HG02870 (cell line): ENCODE results near the gene HNRNPF.

Experiments used
- ATAC-seq: cut with Tn5 transposase; IDR thresholded peaks from one replicate; pipeline ENCODE4 v1.9.1; 2021; ENCODE audit warnings: mild to moderate bottlenecking, moderate library complexity; ENCODE audit not compliant: unreplicated experiment

HNRNPF gene

DNA sequence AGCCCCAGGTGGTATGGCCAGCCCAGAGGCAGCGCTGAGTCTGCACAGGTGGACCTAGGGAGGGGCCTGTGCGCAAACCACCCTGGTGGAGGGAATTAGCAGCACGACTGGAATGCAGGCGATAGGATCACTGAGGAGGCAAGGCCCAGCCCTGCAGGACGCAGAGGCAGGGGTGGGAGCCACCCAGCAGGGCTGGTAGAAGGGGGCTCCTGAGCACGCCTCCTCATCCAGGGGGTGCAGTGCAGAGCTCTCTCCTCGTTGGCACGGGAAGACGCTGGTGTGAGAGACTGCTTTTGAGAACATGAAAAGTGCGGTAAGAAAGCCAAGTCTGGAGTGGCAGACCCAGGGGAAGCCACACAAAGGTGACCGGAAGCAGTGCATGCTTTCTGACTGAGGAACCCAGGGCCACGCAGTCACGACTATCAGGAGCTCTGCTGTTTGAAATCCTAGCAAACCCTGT, 31.5 kb downstream of the HNRNPF start:
- no peak for ATAC-seq

DNA sequence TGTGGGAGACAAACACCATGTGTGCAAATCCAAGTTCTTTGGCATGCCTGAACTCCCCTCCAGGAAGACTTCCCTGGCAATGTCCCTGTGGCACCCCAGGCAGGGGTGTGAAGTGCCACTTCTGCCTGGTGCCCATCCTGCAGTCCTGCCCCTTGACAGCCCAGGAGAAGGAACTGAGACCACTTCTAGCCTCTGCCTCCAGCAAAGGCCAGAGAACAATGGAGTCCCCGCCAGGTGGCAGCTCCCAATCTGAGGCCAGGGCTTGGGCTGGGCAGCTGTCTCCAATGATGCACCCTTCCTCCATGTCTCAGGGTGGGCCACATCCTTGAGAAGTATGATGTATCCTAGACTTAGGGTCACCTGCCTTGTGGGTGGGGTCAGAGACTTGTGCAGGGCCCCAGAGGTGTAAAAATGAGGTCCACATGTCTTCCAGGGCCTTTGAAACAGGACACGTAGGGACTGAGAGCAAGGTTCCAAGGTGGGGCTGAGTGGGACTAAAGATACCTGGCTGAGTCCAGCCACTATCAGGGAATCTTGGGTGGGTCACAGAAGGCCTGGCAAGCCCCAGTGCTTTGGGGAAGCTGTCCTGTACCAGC, 32.1 kb downstream of the HNRNPF start:
- no peak for ATAC-seq

DNA sequence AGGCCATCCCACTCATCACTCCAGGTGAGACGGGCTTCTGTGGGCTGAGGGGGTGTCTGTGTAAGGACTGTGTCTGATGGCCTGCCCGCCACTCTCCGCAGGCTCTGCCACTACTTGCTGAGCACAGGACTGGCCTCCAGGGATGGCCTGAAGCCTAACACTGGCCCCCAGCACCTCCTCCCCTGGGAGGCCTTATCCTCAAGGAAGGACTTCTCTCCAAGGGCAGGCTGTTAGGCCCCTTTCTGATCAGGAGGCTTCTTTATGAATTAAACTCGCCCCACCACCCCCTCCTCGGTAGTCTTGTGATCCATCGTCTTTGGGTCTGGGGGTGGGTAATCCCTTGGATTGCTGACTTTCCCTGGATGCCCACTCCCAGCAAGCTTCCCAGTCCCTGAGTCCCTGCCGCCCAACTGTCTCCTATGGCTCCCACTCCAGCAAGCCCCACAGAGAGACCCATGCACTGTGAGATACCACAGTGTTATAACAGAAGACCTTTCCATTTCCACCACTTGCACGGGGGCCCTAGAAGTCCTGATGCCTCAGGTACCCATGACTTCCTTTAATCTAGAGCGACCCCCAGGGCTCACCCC, 32.8 kb downstream of the HNRNPF start:
- no peak for ATAC-seq

DNA sequence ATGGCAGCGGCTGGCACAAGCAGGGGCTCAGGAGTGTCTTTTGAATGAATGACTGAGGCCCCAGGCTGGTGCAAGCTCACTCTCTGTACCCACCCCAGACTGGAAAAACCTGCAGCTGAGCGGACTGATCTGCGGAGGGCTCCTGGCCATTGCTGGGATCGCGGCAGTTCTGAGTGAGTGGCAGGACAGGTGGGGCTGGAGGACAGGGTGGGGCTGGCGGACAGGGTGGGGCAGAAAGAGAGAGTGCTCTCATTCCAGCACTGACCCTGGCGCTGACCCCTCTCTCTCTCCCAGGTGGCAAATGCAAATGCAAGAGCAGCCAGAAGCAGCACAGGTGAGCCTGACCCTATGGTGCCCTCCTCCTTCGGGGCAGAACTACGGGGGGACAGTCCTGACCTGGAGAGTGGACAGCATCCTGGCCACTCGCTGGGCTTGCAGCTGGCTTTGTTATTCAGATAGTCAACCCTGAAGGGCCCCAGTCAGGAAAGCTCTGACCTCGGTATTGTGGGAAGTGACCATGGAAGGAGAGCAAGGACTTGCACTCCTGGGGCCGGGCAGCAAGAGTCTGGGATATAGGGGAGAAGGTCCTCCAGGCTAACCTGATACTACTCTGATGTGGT, 33.5 kb downstream of the HNRNPF start:
- ATAC-seq = no peak

DNA sequence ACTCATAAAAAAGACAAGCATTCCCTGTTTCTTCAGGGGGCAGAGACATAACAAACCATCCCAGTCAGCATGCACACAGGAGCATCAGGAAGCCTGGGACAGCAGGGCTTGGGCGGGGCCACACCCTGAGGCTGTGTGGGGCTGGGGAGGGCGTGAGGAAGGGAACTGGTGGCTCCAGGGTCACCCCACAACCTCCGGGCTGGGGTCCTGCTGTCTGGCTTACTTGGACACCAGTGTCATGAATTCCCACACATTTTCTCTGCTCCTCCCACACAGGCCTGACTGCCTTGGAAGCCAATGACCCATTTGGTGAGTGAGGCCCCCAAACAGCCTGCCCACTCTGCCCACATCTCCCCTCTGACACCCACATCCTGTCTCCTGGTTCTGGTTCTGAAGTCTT, 34.8 kb downstream of the HNRNPF start:
- ATAC-seq = no peak

DNA sequence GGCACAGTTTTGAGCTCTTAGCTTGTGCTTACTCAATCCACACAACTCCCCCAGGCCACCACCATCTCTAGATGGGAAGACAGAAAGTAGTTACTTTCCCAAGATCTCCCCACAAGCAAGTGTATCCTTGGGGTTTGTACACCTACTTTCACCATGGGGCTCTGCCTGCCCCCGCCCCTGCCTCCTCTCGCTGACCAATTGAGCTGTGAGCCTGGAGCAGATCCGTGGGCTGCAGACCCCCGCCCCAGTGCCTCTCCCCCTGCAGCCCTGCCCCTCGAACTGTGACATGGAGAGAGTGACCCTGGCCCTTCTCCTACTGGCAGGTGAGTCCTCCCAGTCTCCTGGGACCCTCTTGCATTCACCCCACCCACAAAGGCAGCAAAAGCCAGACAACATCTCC, 35.5 kb downstream of the HNRNPF start:
- no peak for ATAC-seq

DNA sequence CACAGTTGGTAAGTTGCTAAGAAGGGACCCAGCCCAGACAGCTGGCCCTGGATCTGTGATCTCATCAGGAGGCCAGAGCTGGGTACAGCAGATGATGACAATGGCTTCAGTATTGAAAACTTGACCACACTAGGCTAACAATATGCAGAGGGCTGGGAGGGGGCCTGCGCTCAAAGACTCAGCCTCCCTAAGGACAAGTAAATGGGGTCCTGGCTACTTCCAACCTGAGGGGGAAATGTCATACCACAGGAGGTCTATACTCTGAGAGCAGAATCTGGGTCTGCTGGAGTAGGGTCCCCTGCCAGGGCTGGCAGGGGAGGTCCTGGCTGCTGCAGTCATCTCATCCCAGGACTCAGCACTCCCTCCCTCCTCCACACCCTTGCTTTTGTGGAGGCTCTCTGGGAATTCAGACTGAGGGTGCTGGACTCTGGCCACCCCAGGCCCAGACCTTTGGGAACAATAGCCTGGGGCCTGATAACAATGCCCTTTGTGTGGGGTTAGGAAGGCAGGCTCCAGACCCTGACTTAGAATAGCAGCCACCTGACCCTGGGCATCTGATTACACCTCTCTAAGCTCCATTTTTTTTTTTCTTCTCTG, 36.1 kb downstream of the HNRNPF start:
- ATAC-seq = no peak

DNA sequence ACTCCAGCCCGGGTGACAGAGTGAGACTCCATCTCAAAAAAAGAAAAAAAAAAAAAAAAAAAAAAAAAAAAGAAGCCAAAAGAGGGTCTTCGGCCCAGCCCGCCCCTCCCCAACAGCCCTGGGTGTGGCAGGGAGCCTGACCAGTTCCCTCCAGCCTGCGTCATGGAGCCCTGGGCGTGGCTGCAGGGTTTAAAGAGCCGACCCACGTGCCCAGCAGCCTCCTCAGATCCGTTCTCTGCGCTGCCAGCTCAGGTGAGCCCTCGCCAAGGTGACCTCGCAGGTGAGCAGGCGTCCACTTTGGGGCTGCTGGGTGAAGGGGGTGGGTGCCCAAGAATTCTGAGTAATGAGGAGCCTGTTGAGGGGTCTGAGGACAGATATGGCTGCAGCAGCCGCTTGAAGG, 37.6 kb downstream of the HNRNPF start, which contains the start of gene FXYD4:
TSS of gene FXYD4 (plus strand) at position 219 of the 400 bp plus-strand sequence. CDS start 2,111 bp downstream, outside the sequence.
- no peak for ATAC-seq

DNA sequence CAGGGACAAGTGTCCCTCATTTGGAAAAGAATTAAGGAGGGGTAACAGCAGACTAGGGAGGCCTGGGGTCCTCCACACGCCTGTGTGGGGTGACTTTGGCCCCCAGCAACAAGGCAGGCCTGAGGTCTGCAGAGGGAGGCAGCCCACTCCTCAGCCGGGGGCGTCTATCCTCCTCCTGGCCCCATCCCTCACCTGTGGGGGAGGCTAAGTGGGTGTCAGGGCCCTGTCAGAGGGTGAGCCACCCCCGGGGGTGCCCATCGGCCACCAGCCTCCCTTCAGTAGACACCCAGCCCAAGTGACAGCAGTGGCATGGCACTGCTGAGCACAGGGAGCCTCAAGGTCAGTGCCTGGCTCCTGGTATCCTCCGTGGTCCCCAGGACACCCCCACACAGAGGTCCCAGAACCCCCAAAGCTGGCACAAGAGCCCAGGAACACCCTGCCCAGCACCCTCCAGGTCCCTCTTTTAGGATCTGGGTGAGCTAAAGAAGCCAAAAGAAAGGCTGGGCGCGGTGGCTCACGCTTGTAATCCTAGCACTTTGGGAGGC, 38.2 kb downstream of the HNRNPF start:
- no peak for ATAC-seq

DNA sequence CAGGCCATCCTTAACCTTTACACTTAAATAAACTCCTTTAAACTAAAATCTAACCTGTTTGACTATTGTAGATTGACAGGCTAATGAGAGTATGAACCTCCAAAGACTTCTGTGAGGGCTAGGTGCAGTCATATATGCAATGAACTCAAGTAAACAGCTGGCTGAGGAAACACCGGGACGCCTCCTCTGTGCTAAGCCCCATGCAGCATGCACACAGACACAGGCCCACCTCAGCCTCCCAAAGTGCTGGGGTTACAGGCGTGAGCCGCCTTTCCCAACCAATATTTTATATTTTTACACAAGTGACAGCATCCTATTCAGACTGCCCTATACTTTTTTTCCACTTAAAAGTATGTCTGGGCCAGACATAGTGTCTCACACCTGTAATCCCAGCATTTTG, 39.1 kb downstream of the HNRNPF start:
- no peak for ATAC-seq

DNA sequence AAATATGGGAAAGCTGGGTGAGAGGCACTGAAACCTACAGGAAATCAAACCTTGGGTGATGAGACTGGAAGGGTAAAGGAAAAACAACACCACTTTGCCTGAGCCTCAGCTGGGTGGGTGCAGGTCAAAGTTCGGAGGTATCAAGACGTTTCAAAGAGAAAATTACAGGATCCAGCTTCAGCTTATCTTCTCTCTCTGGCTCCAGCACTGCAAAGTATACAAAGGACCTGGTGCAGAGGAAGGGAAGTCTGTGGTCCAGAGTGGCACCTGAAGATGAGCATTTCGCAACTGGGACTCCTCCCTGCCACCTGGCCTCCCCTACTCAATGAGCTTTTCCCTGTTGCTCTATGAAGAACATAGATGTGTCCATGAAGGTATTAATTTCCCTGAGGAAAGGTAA, 44.0 kb downstream of the HNRNPF start:
- no peak for ATAC-seq

DNA sequence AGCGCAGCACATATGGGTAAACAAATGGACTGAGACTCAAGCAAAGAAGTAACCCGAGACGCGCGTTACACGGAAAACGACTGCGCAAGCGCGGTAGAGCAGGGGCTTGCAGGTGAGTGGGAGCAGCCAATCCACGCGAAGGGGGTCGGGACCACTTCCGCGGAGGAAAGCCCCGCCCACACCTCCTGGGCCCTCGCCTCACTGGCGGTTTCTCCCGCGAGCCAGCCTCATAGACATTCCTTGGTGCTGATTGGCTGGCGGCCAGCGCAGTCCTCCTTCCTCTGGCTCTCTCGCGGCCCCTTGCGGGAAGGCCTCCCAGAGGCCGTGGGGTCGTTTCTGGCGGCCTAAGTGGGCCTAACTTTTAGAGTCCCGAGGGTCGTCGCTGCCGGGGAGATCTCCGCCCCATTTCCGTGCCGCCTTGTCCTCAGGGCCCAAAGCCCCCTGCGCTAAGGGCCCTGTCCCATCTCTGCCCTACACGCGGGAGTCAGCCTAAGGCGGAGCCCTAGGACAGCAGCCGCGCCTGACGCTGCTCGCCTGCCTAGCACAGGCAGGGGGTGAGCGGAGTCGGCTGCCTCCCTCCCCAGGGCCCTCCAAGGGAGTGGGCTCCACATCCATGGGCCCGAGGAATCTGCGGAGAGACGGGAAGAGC, 46.7 kb downstream of the HNRNPF start:
- peak; percentile 97 for ATAC-seq

DNA sequence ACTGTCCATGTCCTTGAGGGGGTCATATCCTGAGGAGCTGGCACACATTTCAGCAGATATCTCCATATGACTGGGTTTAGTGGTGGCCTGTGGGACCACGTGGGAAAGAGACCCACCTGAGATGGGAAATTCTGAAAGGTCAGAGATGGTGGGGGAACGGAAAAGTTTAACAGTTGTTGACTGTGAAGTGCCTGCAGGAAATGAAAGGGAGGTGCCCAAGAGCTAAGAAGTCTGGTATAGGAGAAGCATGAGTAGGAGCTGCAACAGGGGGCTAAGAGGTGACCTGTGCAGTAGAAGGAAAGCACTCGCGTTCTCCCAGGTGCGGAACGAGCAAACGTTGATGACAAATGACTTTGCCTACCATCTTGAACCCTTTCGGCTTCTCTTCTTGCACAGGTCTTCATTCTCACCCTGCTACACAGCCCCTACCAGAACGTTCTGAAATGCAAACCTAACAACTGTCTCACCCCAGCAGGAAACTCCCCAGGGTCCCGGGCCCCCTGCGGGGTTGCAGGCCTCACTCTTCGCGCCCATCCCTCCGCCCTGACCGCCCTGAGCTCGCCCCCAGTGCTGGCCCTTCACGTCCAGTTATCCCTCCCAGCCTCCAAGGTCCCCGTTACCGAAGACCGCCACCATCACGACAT, 47.3 kb downstream of the HNRNPF start:
- peak; percentile 0 for ATAC-seq

DNA sequence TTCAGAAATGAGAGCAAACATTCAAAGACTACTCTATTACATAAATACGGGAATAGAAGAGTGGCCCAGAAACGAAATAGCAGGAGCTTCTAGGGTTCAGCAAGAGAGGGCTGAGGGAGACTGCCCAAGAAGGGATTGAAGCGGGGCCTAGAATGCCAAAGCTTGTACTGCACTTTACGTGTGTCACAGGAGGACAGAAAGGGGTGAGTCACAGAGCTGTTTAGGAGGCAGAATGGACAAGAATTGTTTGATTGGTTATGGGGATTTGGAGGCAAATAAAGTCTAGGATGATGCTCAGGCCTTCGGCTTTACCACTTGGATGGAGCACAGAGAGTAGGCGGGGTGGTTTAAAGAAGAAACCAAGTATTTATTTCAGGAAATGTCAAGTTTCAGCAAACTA, 48.9 kb downstream of the HNRNPF start:
- no peak for ATAC-seq

DNA sequence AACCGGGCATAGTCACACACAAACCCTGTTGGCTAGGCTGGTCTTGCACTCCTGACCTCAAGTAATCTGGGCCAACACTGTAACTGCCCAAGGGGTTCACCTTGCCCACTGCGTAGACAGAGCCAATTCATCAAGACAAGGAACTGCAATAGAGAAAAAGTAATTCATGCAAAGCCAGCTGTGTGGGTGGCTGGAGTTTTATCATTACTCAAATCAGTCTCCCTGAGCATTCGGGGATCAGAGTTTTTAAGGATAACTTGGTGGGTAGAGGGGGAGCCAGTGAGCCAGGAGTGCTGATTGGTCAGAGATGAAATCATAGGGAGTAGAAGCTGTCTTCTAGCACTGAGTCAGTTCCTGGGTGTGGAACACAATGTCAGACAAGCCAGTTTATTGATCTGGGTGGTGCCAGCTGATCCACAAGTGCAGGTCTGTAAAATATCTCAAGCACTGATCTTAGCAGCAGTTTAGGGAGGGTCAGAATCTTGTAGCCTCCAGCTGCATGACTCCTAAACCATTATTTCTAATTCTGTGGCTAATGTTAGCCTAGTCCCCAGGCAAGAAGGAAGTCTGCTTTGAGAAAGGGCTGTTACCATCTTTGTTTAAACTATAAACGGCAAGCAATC, 53.1 kb downstream of the HNRNPF start:
- no peak for ATAC-seq

DNA sequence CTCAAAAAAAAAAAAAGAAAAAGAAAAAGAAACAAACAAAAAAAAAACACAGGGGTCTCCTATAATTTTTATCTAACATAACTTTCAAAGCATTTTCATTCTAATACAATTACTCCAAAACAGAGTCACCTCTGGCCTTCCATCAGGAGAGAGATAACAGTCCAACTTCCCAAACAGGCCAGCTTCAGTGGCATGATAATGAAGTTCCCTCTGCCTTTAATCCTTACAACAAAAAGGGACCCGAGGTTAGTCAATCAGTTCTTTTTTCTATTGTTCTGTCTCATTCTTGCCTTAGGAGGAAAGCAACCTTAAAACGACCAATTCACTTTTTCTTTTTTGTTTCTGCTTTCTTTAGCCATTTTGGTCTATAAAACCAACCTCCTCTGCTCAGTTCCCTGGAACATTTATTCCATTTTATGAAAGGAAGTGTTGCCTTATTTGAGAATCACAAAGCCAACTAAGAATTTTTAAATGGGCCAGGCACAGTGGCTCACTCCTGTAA, 54.1 kb downstream of the HNRNPF start:
- no peak for ATAC-seq

DNA sequence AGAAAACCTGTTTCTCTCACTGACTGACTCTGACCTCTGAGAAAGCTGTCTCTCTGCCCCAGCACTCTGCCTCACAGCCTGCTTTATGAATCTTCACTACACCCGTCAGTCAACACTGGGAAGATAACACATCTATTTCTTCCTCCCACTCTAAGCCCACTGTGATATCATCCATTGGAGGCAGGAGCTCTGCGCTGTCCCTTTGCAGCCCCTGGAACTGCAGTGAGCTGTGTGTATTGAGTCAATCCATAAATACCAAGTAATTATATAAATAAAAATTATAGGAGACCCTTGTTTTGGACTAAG, 54.7 kb downstream of the HNRNPF start:
- no peak for ATAC-seq

DNA sequence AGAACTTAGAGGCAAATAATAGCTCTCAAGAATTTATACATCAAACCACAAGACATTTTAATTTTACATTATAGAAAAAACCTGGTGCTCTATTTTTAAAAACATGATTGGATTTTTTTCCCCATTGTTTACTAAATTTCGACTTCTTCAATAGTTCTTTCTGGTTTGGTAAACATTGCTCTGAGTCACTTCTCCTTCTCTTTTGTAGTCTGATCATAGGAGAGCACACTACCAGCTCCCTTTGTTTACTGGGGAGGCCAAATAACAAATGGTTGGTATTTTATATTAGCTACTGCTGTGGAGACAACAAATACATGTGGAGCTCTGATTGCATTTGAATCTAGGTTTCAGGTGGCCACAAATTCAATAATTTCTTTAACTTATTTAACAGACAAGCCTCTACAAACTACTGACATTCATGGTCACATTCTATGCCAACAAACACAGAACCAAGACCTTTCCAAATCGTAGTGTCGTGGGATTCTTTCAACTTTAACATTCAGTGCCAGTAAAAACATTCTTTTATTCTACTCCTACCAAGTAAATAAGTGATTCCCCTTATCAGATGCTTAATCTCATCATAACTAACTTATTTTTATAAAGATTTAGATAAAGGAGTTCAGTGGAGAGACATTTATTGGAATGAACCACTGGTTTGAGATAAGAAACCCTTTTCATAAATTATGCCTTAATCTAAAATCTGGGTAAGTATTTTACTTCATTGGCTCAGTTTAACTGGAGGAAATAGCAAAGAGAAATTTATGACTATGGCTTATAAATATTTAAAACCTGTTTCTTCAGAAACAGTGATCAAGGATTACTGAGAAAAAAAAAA, 55.3 kb downstream of the HNRNPF start:
- ATAC-seq = no peak

DNA sequence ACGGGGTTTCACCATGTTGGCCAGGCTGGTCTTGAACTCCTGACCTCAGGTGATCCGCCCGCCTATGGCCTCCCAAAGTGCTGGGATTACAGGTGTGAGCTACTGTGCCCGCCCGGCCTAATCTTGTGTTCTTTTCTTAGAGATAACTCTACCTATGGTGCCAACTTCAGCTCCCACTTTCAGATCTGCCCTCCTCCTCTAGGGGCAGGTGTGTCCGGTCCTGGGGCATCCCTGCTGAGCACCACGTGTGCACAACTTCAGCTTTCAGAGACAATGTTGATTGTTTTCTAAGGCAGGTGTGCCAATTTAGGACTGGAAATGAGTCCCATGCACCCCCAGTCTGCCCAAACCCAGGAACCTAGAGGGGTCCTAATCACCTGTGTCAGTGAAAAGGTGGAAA, 56.0 kb downstream of the HNRNPF start:
- no peak for ATAC-seq
